IPS-18c (cell line): ENCODE results near the gene AKT1S1.

Experiments
- H3K4me3 ChIP-seq: 2 replicates; pipeline ENCODE4 v1.7.0; 2013; ENCODE audit warnings: low read depth, mild to moderate bottlenecking, low read length, moderate library complexity; ENCODE audit not compliant: insufficient read depth
- H3K9me3 ChIP-seq: one replicate; pipeline ENCODE4 v1.6.1; 2013; ENCODE audit warnings: mild to moderate bottlenecking, low read length, moderate library complexity; ENCODE audit not compliant: control insufficient read depth, insufficient read depth

Gene AKT1S1

GRCh38 chr19:49853852-49854377, 23.2 kb downstream of the AKT1S1 start:
- Histone ChIP-seq H3K4me3 (no peak overlapping the region), H3K9me3 (no peaks in the 10 kb centered on the region)

DNA sequence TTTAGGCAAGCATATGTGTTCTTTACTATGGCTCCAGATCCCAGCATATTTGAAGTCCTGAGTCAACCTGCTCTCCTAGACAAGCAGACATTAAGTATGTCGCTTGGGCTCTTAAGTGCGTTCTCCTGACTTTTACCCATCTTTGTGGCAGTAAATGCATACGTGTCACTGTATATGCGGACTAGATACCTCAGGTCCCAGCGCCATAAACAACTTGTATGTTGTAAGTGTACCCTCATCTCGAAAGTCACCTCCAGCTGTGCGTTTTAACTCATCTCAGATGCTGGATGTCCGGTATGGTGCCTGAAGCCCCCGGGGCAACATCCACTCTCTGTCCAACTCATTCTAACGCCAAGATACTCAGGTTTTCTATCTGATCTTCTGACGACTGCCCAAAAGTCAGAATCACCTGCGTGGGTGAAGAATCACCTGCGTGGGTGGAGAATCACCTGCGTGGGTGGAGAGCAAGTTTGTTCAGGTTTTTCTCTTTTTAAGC, 24.5 kb downstream of the AKT1S1 start:
- H3K4me3 ChIP-seq, result peak overlapping the region; percentile 94; the same call in 1 of the 2 replicates
- H3K9me3 ChIP-seq, result no peaks in the 10 kb centered on the region

DNA sequence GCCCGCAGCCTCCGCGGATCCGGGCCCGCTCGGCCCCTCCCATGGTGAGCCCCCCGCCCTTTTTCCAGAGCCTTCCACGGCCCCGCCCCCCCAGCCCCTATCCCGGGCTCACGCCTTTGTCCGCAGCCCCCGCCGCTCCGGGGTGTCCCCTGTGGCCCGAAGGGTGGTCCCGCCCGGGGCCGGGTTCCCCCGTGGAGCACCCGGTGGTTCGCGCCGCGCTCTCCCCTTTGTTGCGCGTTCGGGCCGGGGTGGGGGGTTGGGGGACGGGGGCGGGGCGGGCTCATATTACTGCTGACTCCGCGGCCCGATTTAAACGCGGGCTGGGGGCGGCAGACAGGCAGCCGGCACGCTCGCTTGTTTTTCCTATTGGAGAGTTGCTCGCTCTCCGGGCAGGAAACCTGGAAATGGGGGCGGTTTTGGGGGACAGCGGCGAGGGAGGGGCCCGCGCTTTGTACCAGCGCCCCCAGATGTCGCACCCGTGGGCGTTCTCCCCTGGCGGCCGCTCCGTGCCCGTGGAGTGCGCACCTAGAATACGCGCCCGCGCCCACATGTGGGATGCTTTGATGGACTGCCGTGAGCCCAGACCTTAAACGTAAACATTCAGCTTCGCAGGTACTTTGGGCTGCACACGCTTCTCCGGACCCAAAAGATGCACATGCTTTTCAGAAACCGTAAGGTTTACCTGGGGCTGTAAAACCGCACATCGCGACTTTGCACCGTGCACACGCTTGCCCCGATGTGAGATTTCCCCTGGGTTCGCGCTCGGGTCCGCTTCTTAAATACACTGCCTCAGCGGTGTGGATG, 25.5 kb downstream of the AKT1S1 start:
- Histone ChIP-seq H3K9me3 (no peaks in the 10 kb centered on the region), H3K4me3 (peak overlapping the region; percentile 94)

- Histone ChIP-seq H3K9me3 (no peaks in the 10 kb centered on the region), H3K4me3 (peak within 1 kb of the TSS; percentile 94)
These were observed 26.4 kb downstream of the AKT1S1 start, which contains the start of gene PTOV1 for GRCh38 chr19:49850487-49851342. TSS of gene PTOV1 (plus strand) at chr19:49851159.

- no peaks in the 10 kb centered on the region for H3K9me3 ChIP-seq
- peak overlapping the region; percentile 94; the same call in 1 of the 2 replicates for H3K4me3 ChIP-seq
These were observed 27.0 kb downstream of the AKT1S1 start for GRCh38 chr19:49850221-49850486.

- peak overlapping the region; percentile 94; the same call in 1 of the 2 replicates for H3K4me3 ChIP-seq
- no peaks in the 10 kb centered on the region for H3K9me3 ChIP-seq
These were observed 27.5 kb downstream of the AKT1S1 start for GRCh38 chr19:49849433-49850220.

DNA sequence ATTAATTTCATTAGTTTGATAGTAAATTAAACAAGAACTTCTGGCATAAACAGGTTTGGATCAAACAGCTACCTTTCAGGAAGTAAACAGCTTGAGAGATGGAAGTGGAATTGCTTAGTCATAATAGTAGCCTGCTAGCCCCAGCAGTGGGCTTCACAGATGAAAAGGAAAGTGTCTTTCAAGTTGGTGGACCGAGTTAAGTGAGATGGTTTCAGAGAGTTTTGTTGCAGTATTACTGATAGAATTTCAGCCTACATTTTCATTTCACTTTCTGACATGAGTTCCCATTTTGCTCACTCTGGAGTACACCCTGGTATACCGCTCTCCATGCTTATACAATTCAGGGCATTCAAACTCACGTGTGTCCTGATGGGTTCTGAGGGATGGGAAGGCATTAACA, 28.2 kb downstream of the AKT1S1 start:
- Histone ChIP-seq H3K4me3 (no peak overlapping the region), H3K9me3 (no peaks in the 10 kb centered on the region)

GRCh38 chr19:49847731-49848696, 29.1 kb downstream of the AKT1S1 start:
- Histone ChIP-seq H3K9me3 (no peaks in the 10 kb centered on the region), H3K4me3 (no peak overlapping the region)

GRCh38 chr19:49846408-49846807, 30.7 kb downstream of the AKT1S1 start:
- no peaks in the 10 kb centered on the region for H3K9me3 ChIP-seq

GRCh38 chr19:49845414-49845813, 31.7 kb downstream of the AKT1S1 start:
- no peaks in the 10 kb centered on the region for H3K9me3 ChIP-seq
- no peak overlapping the region for H3K4me3 ChIP-seq

More at GRCh38 chr19:49846408-49846807, 30.7 kb downstream of the AKT1S1 start:
- no peak overlapping the region for H3K4me3 ChIP-seq

GRCh38 chr19:49844138-49845095, 32.7 kb downstream of the AKT1S1 start:
- no peak overlapping the region for H3K4me3 ChIP-seq
- H3K9me3 ChIP-seq, result no peaks in the 10 kb centered on the region

DNA sequence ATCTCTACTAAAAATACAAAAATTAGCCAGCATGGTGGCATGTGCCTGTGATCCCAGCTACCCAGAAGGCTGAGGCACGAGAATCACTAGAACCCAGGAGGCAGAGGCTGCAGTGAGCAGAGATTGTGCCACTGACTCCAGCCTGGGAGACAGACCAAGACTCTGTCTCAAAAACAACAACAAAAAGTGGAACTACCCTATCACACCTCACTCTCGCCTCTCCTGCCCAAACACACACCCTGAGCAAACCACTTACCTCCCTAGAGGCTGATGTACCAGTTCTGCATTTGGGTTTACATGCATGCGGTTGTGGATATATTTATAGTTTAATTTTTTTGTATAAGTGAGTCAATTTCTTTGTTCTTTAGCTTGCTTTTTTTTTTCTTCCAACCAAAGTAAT, 33.9 kb downstream of the AKT1S1 start:
- H3K4me3 ChIP-seq, result no peak overlapping the region

GRCh38 chr19:49840736-49841249, 36.4 kb downstream of the AKT1S1 start:
- H3K9me3 ChIP-seq, result no peaks in the 10 kb centered on the region
- H3K4me3 ChIP-seq, result no peak overlapping the region

More for the DNA sequence above, 33.9 kb downstream of the AKT1S1 start:
- H3K9me3 ChIP-seq, result no peaks in the 10 kb centered on the region

DNA sequence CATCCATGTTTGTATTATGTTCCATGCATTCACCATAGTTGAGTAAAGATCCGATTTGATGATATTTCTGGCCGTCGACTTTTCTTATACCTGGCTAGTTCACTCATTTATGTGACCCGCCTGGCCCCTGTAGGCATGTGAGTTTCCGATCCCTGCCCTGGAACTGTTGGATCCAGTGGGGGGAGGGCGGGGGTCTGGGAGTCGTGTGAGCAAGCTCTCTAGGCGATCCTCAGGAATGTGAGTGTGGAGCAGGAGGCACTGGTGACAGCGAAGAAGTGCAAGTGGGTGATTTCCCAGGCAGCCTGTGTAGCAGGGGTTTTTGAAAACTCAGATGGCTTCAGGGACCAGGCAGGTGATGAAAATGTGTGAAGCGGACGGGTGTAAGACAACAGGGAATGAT, 36.8 kb downstream of the AKT1S1 start:
- H3K9me3 ChIP-seq, result no peaks in the 10 kb centered on the region
- H3K4me3 ChIP-seq, result no peak overlapping the region

DNA sequence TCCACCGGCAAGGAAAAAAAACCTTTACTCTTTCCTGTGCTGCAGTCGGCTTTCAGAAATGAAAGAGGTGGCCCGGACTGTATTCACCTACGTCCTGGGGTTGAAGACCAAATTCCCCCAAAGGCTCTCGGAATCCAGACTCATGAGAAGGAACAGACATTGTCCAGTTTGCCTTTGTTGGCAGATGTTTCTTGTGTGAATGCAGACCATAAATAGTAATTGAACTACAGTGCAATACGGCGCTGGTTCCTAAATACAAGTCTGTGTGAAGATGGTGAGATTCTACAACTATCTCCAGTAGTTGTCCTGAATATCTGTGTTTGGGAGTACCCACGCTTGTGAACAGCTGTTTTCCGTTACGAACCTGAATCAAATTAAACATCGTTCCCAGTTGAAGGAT, 37.4 kb downstream of the AKT1S1 start:
- no peak overlapping the region for H3K4me3 ChIP-seq

More for the DNA sequence above, 37.4 kb downstream of the AKT1S1 start:
- no peaks in the 10 kb centered on the region for H3K9me3 ChIP-seq
